ENCODE data around the gene OTOGL. TPM values are rescaled to one million over a fixed set of nuclear protein-coding genes. Genes with fewer than 3 reads are reported as not detected.
A peak's percentile ranks its signal among the peaks of the same experiment; 100 is the strongest.

OTOGL gene
- total RNA-seq, 4 donors from 2014 or later: 0.04 to 0.57 (median 0.23) TPM; not detected in 1

GRCh38 chr12:80268924-80269749, 169.8 kb downstream of the OTOGL start:
- H3K4me1 ChIP-seq: peaks cover 0 to 12% (median 7%) of the 10 kb centered on the region in 3 donors
- H3K27ac ChIP-seq: no peak overlapping the region
- H3K4me3 ChIP-seq: no peak overlapping the region
- H3K9me3 ChIP-seq: no peaks in the 10 kb centered on the region
- intact Hi-C loops (cut with DNase I): no loop called here
- TF ChIP-seq, protein P1, sequence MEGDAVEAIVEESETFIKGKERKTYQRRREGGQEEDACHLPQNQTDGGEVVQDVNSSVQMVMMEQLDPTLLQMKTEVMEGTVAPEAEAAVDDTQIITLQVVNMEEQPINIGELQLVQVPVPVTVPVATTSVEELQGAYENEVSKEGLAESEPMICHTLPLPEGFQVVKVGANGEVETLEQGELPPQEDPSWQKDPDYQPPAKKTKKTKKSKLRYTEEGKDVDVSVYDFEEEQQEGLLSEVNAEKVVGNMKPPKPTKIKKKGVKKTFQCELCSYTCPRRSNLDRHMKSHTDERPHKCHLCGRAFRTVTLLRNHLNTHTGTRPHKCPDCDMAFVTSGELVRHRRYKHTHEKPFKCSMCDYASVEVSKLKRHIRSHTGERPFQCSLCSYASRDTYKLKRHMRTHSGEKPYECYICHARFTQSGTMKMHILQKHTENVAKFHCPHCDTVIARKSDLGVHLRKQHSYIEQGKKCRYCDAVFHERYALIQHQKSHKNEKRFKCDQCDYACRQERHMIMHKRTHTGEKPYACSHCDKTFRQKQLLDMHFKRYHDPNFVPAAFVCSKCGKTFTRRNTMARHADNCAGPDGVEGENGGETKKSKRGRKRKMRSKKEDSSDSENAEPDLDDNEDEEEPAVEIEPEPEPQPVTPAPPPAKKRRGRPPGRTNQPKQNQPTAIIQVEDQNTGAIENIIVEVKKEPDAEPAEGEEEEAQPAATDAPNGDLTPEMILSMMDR (IDR thresholded peaks at IDR 0.05): no peak
- no peak for TF ChIP-seq POLR2A (IDR thresholded peaks at IDR 0.05)
- DNase-seq: no peak
- no peaks in the 10 kb centered on the region for H3K36me3 ChIP-seq
- no peaks in the 10 kb centered on the region for H3K27me3 ChIP-seq

GRCh38 chr12:80269803-80270552, 170.6 kb downstream of the OTOGL start:
- intact Hi-C loops (cut with DNase I): loop anchor here (10.0 kb wide), 1 partner anchor 75 kb away; no protein-coding TSS in a partner anchor
- TF ChIP-seq, protein P1 (IDR thresholded peaks at IDR 0.05): peak in 5 of 6 experiments; percentile 22 to 57 (median 41)
- TF ChIP-seq POLR2A (IDR thresholded peaks at IDR 0.05): no peak
- DNase-seq: no peak
- Histone ChIP-seq H3K4me3 (no peak overlapping the region), H3K9me3 (no peaks in the 10 kb centered on the region), H3K36me3 (no peaks in the 10 kb centered on the region), H3K27ac (no peak overlapping the region), H3K27me3 (no peaks in the 10 kb centered on the region), H3K4me1 (peaks cover 0 to 12% (median 7%) of the 10 kb centered on the region in 3 donors)
- WGBS, 2 donors: 11 to 33% methylated on average over 4 to 5 of the region's 5 CpGs

DNA sequence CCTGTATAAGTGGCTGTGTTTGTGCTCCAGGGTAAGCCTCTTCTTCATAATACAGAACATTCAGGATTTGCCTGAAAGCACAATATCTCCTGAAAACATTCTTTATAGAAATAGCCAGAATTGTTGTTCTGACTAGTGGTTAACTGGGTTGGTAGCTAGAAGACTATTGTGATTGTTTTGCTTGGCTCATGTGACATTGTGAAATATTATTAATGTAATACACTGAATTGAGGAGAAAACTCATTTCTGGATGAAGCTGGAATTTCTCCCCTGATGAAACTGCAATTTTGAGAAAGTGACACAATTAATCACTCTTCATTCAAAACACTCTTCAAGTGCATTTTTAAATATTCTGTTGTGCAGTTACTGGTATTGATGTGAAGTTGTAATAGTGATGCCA, 172.4 kb downstream of the OTOGL start:
- TF ChIP-seq, protein P1 (IDR thresholded peaks at IDR 0.05): no peak
- TF ChIP-seq POLR2A (IDR thresholded peaks at IDR 0.05): no peak
- intact Hi-C loops (cut with DNase I): loop anchor here (10.0 kb wide), 1 partner anchor 77 kb away; no protein-coding TSS in a partner anchor
- H3K36me3 ChIP-seq: no peaks in the 10 kb centered on the region
- no peak overlapping the region for H3K4me3 ChIP-seq
- H3K27ac ChIP-seq: no peak overlapping the region
- no peaks in the 10 kb centered on the region for H3K9me3 ChIP-seq
- H3K4me1 ChIP-seq: peaks cover 0 to 12% (median 7%) of the 10 kb centered on the region in 3 donors
- no peak for DNase-seq
- no peaks in the 10 kb centered on the region for H3K27me3 ChIP-seq

GRCh38 chr12:80272387-80272915, 173.1 kb downstream of the OTOGL start:
- H3K4me1 ChIP-seq: peaks cover 0 to 12% (median 7%) of the 10 kb centered on the region in 3 donors
- no peaks in the 10 kb centered on the region for H3K27me3 ChIP-seq
- no peaks in the 10 kb centered on the region for H3K9me3 ChIP-seq
- H3K27ac ChIP-seq: no peak overlapping the region
- TF ChIP-seq POLR2A (IDR thresholded peaks at IDR 0.05): no peak
- no peaks in the 10 kb centered on the region for H3K36me3 ChIP-seq
- WGBS, 2 donors: 60 to 77% methylated on average over 3 of the region's 3 CpGs
- no peak for DNase-seq
- H3K4me3 ChIP-seq: no peak overlapping the region
- intact Hi-C loops (cut with DNase I): loop anchor here (10.0 kb wide), 1 partner anchor 78 kb away; no protein-coding TSS in a partner anchor

DNA sequence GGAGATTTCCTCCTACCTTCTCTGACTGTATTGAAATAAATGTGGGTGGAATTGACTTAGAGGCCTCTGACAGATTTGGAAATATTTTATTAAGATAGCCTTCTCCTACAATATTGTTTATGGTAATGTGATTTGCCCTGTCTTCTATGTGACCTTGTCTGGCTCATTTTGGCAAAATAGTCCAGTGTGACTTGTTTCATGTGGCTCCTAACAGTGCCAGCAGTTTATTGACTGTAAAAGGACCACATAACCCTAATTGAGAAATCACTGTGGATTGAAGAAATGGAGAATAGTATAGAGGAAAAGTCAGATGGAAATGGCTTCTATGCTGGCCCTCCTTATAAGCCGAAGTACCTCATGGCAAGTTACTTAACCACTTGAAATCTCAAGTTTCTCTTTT, 173.8 kb downstream of the OTOGL start:
- Histone ChIP-seq H3K36me3 (no peaks in the 10 kb centered on the region), H3K27me3 (no peaks in the 10 kb centered on the region), H3K4me3 (no peak overlapping the region), H3K27ac (no peak overlapping the region), H3K9me3 (no peaks in the 10 kb centered on the region), H3K4me1 (peaks cover 0 to 12% (median 7%) of the 10 kb centered on the region in 3 donors)
- intact Hi-C loops (cut with DNase I): loop anchor here (10.0 kb wide), 1 partner anchor 78 kb away; no protein-coding TSS in a partner anchor
- 94% methylated on average over 1 of the region's 1 CpG for WGBS, 2 donors
- no peak for TF ChIP-seq POLR2A (IDR thresholded peaks at IDR 0.05)
- TF ChIP-seq, protein P1 (IDR thresholded peaks at IDR 0.05): no peak
- no peak for DNase-seq
